ENCODE measurements around the gene TMEM91. TPM values are rescaled to one million over a fixed set of nuclear protein-coding genes. Genes with fewer than 3 reads are reported as not detected.
A peak's percentile ranks its signal among the peaks of the same experiment; 100 is the strongest.

Gene TMEM91
- total and polyA plus RNA-seq, 5 donors, result 4.6 to 8.5 (median 5.9) TPM

GRCh38 chr19:41422955-41423354, 46.6 kb downstream of the TMEM91 start:
- ATAC-seq (no peak), DNase-seq (peak in 1 of 3 donors; percentile 42)
- intact Hi-C loops (cut with DNase I), result no loop called here
- H3K27ac ChIP-seq (ENCODE audit: low read length), result no peak overlapping the region
- H3K4me1 ChIP-seq (ENCODE audit: control insufficient read depth, insufficient read depth, low read length), result peaks cover 2% of the 10 kb centered on the region
- no peaks in the 10 kb centered on the region for H3K27me3 ChIP-seq (ENCODE audit: control insufficient read depth, insufficient read depth)
- H3K9me3 ChIP-seq (ENCODE audit: control insufficient read depth, low read length), result no peaks in the 10 kb centered on the region
- no peak overlapping the region for H3K4me3 ChIP-seq (ENCODE audit: low read length)
- WGBS, result 92% methylated on average over 12 of the region's 12 CpGs

GRCh38 chr19:41424335-41425173, 48.2 kb downstream of the TMEM91 start:
- Histone ChIP-seq H3K4me1 (ENCODE audit: control insufficient read depth, insufficient read depth, low read length) (peaks cover 2% of the 10 kb centered on the region), H3K27me3 (ENCODE audit: control insufficient read depth, insufficient read depth) (no peaks in the 10 kb centered on the region), H3K4me3 (ENCODE audit: low read length) (no peak overlapping the region), H3K9me3 (ENCODE audit: control insufficient read depth, low read length) (no peaks in the 10 kb centered on the region), H3K27ac (ENCODE audit: low read length) (no peak overlapping the region)
- intact Hi-C loops (cut with DNase I), result no loop called here
- ATAC-seq, result no peak
- peak in 1 of 3 donors; percentile 54 for DNase-seq
- WGBS, result 82% methylated on average over 21 of the region's 21 CpGs

- H3K27me3 ChIP-seq (ENCODE audit: control insufficient read depth, insufficient read depth), result no peaks in the 10 kb centered on the region
- intact Hi-C loops (cut with DNase I), result no loop called here
- H3K4me3 ChIP-seq (ENCODE audit: low read length), result no peak overlapping the region
- no peaks in the 10 kb centered on the region for H3K9me3 ChIP-seq (ENCODE audit: control insufficient read depth, low read length)
- no peak overlapping the region for H3K27ac ChIP-seq (ENCODE audit: low read length)
- H3K4me1 ChIP-seq (ENCODE audit: control insufficient read depth, insufficient read depth, low read length), result peaks cover 2% of the 10 kb centered on the region
- ATAC-seq (no peak), DNase-seq (peak in 1 of 3 donors; percentile 46)
- 92% methylated on average over 28 of the region's 28 CpGs for WGBS
Measured at GRCh38 chr19:41425174-41426115, 49.1 kb downstream of the TMEM91 start.

- ATAC-seq, result peak; percentile 3 to 5
- Histone ChIP-seq H3K27me3 (ENCODE audit: control insufficient read depth, insufficient read depth) (no peaks in the 10 kb centered on the region), H3K4me3 (ENCODE audit: low read length) (peak overlapping the region; percentile 74), H3K27ac (ENCODE audit: low read length) (peak overlapping the region; percentile 78), H3K9me3 (ENCODE audit: control insufficient read depth, low read length) (no peaks in the 10 kb centered on the region), H3K4me1 (ENCODE audit: control insufficient read depth, insufficient read depth, low read length) (peaks cover 5% of the 10 kb centered on the region)
- intact Hi-C loops (cut with DNase I), result no loop called here
- 75% methylated on average over 36 of the region's 36 CpGs for WGBS
- peak in 2 of 3 donors; percentile 61 to 71 for DNase-seq
Measured at GRCh38 chr19:41426116-41426841, 49.9 kb downstream of the TMEM91 start.

GRCh38 chr19:41426952-41427646, 50.8 kb downstream of the TMEM91 start, which contains the start of gene B3GNT8:
B3GNT8 (minus strand) TSS chr19:41427374; CDS start chr19:41426778, 596 bp downstream.
- intact Hi-C loops (cut with DNase I), result no loop called here
- WGBS, result 9% methylated on average over 19 of the region's 19 CpGs
- DNase-seq (peak; percentile 88 to 95 (median 95)), ATAC-seq (peak; percentile 90 to 92)
- Histone ChIP-seq H3K9me3 (ENCODE audit: control insufficient read depth, low read length) (no peaks in the 10 kb centered on the region), H3K27me3 (ENCODE audit: control insufficient read depth, insufficient read depth) (no peaks in the 10 kb centered on the region), H3K4me3 (ENCODE audit: low read length) (peak within 1 kb of the TSS; percentile 74), H3K4me1 (ENCODE audit: control insufficient read depth, insufficient read depth, low read length) (peaks cover 6% of the 10 kb centered on the region), H3K27ac (ENCODE audit: low read length) (peak within 1 kb of the TSS; percentile 78)

- DNase-seq (peak; percentile 43 to 82 (median 77)), ATAC-seq (peak; percentile 38 to 48)
- Histone ChIP-seq H3K4me3 (ENCODE audit: low read length) (peak overlapping the region; percentile 74), H3K9me3 (ENCODE audit: control insufficient read depth, low read length) (no peaks in the 10 kb centered on the region), H3K27ac (ENCODE audit: low read length) (peak overlapping the region; percentile 48), H3K4me1 (ENCODE audit: control insufficient read depth, insufficient read depth, low read length) (peaks cover 6% of the 10 kb centered on the region), H3K27me3 (ENCODE audit: control insufficient read depth, insufficient read depth) (no peaks in the 10 kb centered on the region)
- intact Hi-C loops (cut with DNase I), result no loop called here
- WGBS, result 2% methylated on average over 23 of the region's 23 CpGs
Measured at GRCh38 chr19:41427647-41428480, 51.5 kb downstream of the TMEM91 start.

GRCh38 chr19:41428481-41428859, 52.1 kb downstream of the TMEM91 start:
- peaks cover 6% of the 10 kb centered on the region for H3K4me1 ChIP-seq (ENCODE audit: control insufficient read depth, insufficient read depth, low read length)
- 56% methylated on average over 1 of the region's 1 CpG for WGBS
- H3K9me3 ChIP-seq (ENCODE audit: control insufficient read depth, low read length), result no peaks in the 10 kb centered on the region
- DNase-seq (peak in 1 of 3 donors; percentile 27), ATAC-seq (no peak)
- peak overlapping the region; percentile 48 for H3K27ac ChIP-seq (ENCODE audit: low read length)
- peak overlapping the region; percentile 6 for H3K4me3 ChIP-seq (ENCODE audit: low read length)
- no peaks in the 10 kb centered on the region for H3K27me3 ChIP-seq (ENCODE audit: control insufficient read depth, insufficient read depth)
- intact Hi-C loops (cut with DNase I), result no loop called here

- DNase-seq (peak in 1 of 3 donors; percentile 12), ATAC-seq (no peak)
- peaks cover 6% of the 10 kb centered on the region for H3K4me1 ChIP-seq (ENCODE audit: control insufficient read depth, insufficient read depth, low read length)
- no peaks in the 10 kb centered on the region for H3K9me3 ChIP-seq (ENCODE audit: control insufficient read depth, low read length)
- intact Hi-C loops (cut with DNase I), result loop anchor here in 1 of 4 donors (10.0 kb wide), 1 partner anchor 76 kb away; the partner anchor contains the start of gene TGFB1
- H3K27ac ChIP-seq (ENCODE audit: low read length), result peak overlapping the region; percentile 57
- 81% methylated on average over 6 of the region's 6 CpGs for WGBS
- H3K4me3 ChIP-seq (ENCODE audit: low read length), result no peak overlapping the region
- no peaks in the 10 kb centered on the region for H3K27me3 ChIP-seq (ENCODE audit: control insufficient read depth, insufficient read depth)
Measured at GRCh38 chr19:41430922-41431321, 54.6 kb downstream of the TMEM91 start.

Data from right cardiac atrium (tissue), 5 donors.